IMR-90 (cell line): Measurements from ENCODE around the gene MAP3K15. TPM values are rescaled to one million over a fixed set of nuclear protein-coding genes. Genes with fewer than 3 reads are reported as not detected.

Experiments used
- ATAC-seq: fragments of 200-7000 bp; cut with Tn5 transposase; 2 replicates; pipeline ENCODE4 v1.9.1; 2020; ENCODE audit warnings: low read depth, mild to moderate bottlenecking, moderate library complexity
- BruUV-seq: library from RNA; stranded (reverse); fragments of 400-500 nt; replicated peaks from 2 replicates; lab custom pipeline; 2021; lab: Mats Ljungman, UMichigan
- CTCF ChIA-PET: fragments of 300-600 bp; formaldehyde crosslinking; extraction: SDS; loops from one replicate; lab custom pipeline; 2021; ENCODE audit warnings: antibody characterized with exemption; lab: Yijun Ruan, JAX
- POLR2A ChIA-PET: fragments of 300-600 bp; sonication (Branson Sonifier 250); formaldehyde crosslinking; loops from one replicate; lab custom pipeline; 2022; ENCODE audit warnings: antibody characterized with exemption; ENCODE audit not compliant: unreplicated experiment; lab: Charles Lee
- DNase-seq: peaks from one replicate; pipeline ENCODE4 v3.0.0; 2013
- H2AFZ ChIP-seq: replicated peaks from 2 replicates; pipeline ENCODE3; 2013; ENCODE audit warnings: low read length, mild to moderate bottlenecking; ENCODE audit not compliant: poor library complexity
- H2AK5ac ChIP-seq: 2 replicates; pipeline ENCODE4 v1.6.1; 2013; ENCODE audit warnings: low read depth, low read length, inconsistent platforms
- H2AK9ac ChIP-seq: replicated peaks from 2 replicates; pipeline ENCODE3; 2013; ENCODE audit warnings: mild to moderate bottlenecking, low read depth, low read length, moderate library complexity; ENCODE audit not compliant: poor library complexity
- H2BK120ac ChIP-seq: 2 replicates; pipeline ENCODE4 v1.6.1; 2013; ENCODE audit warnings: low read depth, low read length, inconsistent platforms
- H2BK15ac ChIP-seq: 3 replicates; pipeline ENCODE4 v1.6.1; 2013; ENCODE audit warnings: low read depth, low read length, inconsistent platforms
- H2BK20ac ChIP-seq: 2 replicates; pipeline ENCODE4 v1.6.1; 2013; ENCODE audit warnings: low read depth, mild to moderate bottlenecking, inconsistent platforms, low read length, moderate library complexity
- H2BK5ac ChIP-seq: 2 replicates; pipeline ENCODE4 v1.6.1; 2013; ENCODE audit warnings: mild to moderate bottlenecking, low read depth, low read length, inconsistent platforms; ENCODE audit not compliant: poor library complexity, severe bottlenecking
- H3K14ac ChIP-seq: replicated peaks from 2 replicates; pipeline ENCODE4 v1.6.1; 2013; ENCODE audit warnings: low read depth, low read length, inconsistent platforms
- H3K18ac ChIP-seq: 2 replicates; pipeline ENCODE4 v1.6.1; 2013; ENCODE audit warnings: low read depth, low read length, control low read depth
- H3K23ac ChIP-seq: 2 replicates; pipeline ENCODE4 v1.6.1; 2013; ENCODE audit warnings: low read depth, low read length, inconsistent platforms
- H3K27ac ChIP-seq: 2 replicates; pipeline ENCODE4 v1.5.1; 2013; ENCODE audit warnings: mild to moderate bottlenecking, control low read depth, low read length; ENCODE audit not compliant: insufficient read depth
- H3K27me3 ChIP-seq: 2 replicates; pipeline ENCODE4 v1.6.1; 2013; ENCODE audit warnings: low read length; ENCODE audit not compliant: control insufficient read depth, insufficient read depth
- H3K36me3 ChIP-seq: 2 replicates; pipeline ENCODE4 v1.6.1; 2013; ENCODE audit warnings: low read length, mixed read lengths; ENCODE audit not compliant: control insufficient read depth, insufficient read depth
- H3K4ac ChIP-seq: 2 replicates; pipeline ENCODE4 v1.6.1; 2013; ENCODE audit warnings: low read depth, low read length, inconsistent platforms
- H3K4me1 ChIP-seq: 2 replicates; pipeline ENCODE4 v1.6.1; 2013; ENCODE audit warnings: low read length, mixed read lengths; ENCODE audit not compliant: control insufficient read depth, insufficient read depth
- H3K4me2 ChIP-seq: 2 replicates; pipeline ENCODE4 v1.6.1; 2013; ENCODE audit warnings: low read depth, mild to moderate bottlenecking, control low read depth, low read length, moderate library complexity
- H3K4me3 ChIP-seq: 2 replicates; pipeline ENCODE4 v1.5.1; 2013; ENCODE audit warnings: low read depth, mild to moderate bottlenecking, control low read depth, low read length, moderate library complexity; ENCODE audit not compliant: insufficient read depth
- H3K56ac ChIP-seq: 2 replicates; pipeline ENCODE4 v1.6.1; 2013; ENCODE audit warnings: low read length, inconsistent platforms; ENCODE audit not compliant: insufficient read depth; ENCODE audit errors: extremely low read depth
- H3K79me1 ChIP-seq, 2 experiments: 2 replicates each; pipeline ENCODE4 v1.6.1; 2013; ENCODE audit warnings: low read length in 2 of 2, inconsistent platforms in 1 of 2, low read depth in 1 of 2
- H3K9ac ChIP-seq: 2 replicates; pipeline ENCODE4 v1.6.1; 2013; ENCODE audit warnings: low read depth, low read length, control low read depth
- H3K9me1 ChIP-seq: 2 replicates; pipeline ENCODE4 v1.6.1; 2013; ENCODE audit warnings: low read length, inconsistent platforms; ENCODE audit not compliant: insufficient read depth
- H3K9me3 ChIP-seq: 2 replicates; pipeline ENCODE4 v1.6.1; 2013; ENCODE audit warnings: low read length; ENCODE audit not compliant: control insufficient read depth, insufficient read depth
- H4K20me1 ChIP-seq: 2 replicates; pipeline ENCODE4 v1.6.1; 2013; ENCODE audit warnings: low read length, inconsistent platforms; ENCODE audit not compliant: insufficient read depth
- H4K5ac ChIP-seq: 2 replicates; pipeline ENCODE4 v1.6.1; 2013; ENCODE audit warnings: mild to moderate bottlenecking, low read depth, low read length, control low read depth
- H4K8ac ChIP-seq, 2 experiments: 2 replicates each; pipeline ENCODE4 v1.6.1; 2013; ENCODE audit warnings: low read depth in 2 of 2, low read length in 2 of 2, control low read depth in 1 of 2, inconsistent platforms in 1 of 2
- H4K91ac ChIP-seq: 2 replicates; pipeline ENCODE4 v1.6.1; 2013; ENCODE audit warnings: low read depth, low read length, inconsistent platforms; ENCODE audit not compliant: insufficient read depth
- CHD1 ChIP-seq: IDR thresholded peaks from 2 replicates; pipeline ENCODE4 v1.6.1; 2012; ENCODE audit warnings: low read depth, low read length, improper control_type of control experiment
- MAFK ChIP-seq: IDR thresholded peaks from 2 replicates; pipeline ENCODE4 v1.6.1; 2012; ENCODE audit warnings: low read depth, low read length, improper control_type of control experiment
- MXI1 ChIP-seq: IDR thresholded peaks from 2 replicates; pipeline ENCODE4 v1.6.1; 2012; ENCODE audit warnings: low read depth, mild to moderate bottlenecking, low read length, moderate library complexity, borderline replicate concordance
- RAD21 ChIP-seq: IDR thresholded peaks from 2 replicates; pipeline ENCODE4 v1.6.1; 2012; ENCODE audit warnings: low read length, improper control_type of control experiment
- whole genome bisulfite sequencing, 2 experiments: methylation state at CpG; one replicate each; pipeline versions ENCODE4 v1.1.5 to v1.1.7; 2013; ENCODE audit warnings: missing lambda C conversion rate in 2 of 2; ENCODE audit not compliant: insufficient read length in 1 of 2; ENCODE audit errors: extremely low coverage in 2 of 2; 5-methylcytosine and 5-hydroxymethylcytosine counted together
- dilution Hi-C: fragments of 300-500 bp; cut with HindIII; formaldehyde crosslinking; loops from one replicate; pipeline ENCODE4 v1.14.3; 2018; ENCODE audit warnings: low sequenced_read_pairs; ENCODE audit not compliant: unreplicated experiment
- in situ Hi-C: fragments of 300-500 bp; cut with MboI; formaldehyde crosslinking; loops from 3 replicates; pipeline ENCODE4 v1.14.3; 2019; ENCODE audit warnings: low sequenced_read_pairs, inconsistent platforms, mixed read lengths
- intact Hi-C: fragments of 100-400 bp; cut with micrococcal nuclease; formaldehyde crosslinking; loops from 2 replicates; pipeline ENCODE4 v1.10.0; 2022
- polyA plus RNA-seq, 3 experiments: library from polyadenylated mRNA; depleted of rRNA; stranded (reverse); fragments of >200 nt; gene quantifications; 2 replicates each; pipeline ENCODE4 v1.2.3, GENCODE V29; 2012; ENCODE audit warnings: low replicate concordance in 1 of 3
- total RNA-seq: library from RNA; depleted of rRNA; stranded (reverse); fragments of >200 nt; gene quantifications from 2 replicates; pipeline ENCODE4 v1.2.3, GENCODE V29; 2012
- TF ChIP-seq, protein P1 (sequence below): conservative IDR thresholded peaks from 2 replicates; pipeline ENCODE4 v1.5.1; 2012; ENCODE audit warnings: mild to moderate bottlenecking, low read depth, low read length, improper control_type of control experiment

Gene MAP3K15
- total and polyA plus RNA-seq, 2 of the 4 experiments (the other 2 are of a cell fraction), result under 0.01 to 0.10 TPM

DNA sequence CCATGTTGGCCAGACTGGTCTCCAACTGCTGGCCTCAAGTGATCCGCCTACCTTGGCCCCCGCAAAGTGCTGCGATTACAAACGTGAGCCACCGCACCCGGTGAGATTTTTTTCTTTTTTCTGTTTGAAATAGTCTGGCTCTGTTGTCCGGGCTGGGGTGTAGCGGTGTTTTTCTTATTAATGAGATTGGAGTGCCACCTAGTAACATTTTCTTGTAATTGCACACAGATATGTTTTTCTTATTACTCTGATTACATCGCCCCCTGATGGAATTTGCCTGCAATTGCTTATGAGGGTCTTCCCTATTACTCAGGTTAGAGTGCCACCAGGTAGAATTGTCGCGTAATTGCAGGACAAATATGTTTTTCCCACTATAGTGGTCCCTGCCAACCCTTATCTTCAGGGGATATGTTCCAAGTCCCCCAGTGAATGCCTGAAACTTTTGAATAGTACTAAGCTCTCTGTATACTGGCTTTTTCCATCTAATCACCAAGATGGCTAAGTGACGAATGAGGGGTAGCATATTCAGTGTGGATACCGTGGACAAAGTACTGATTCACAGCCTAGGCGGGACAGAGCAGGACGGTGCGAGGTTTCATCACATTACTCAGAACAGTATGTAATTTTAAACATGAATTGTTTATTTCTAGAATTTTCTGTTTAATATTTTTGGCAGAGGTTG, 180.2 kb downstream of the MAP3K15 start:
- H3K4me3 ChIP-seq, result no peak overlapping the region
- intact Hi-C loops, result loop anchor here (1.0 to 5.0 kb wide), 3 partner anchors 313 to 944 kb away; no protein-coding TSS in a partner anchor
- ATAC-seq (no peak), DNase-seq (peak; percentile 19)
- dilution Hi-C loops, result no loop called here
- no peak overlapping the region for H2BK15ac ChIP-seq
- H4K91ac ChIP-seq, result no peak overlapping the region
- no peak overlapping the region for H3K9ac ChIP-seq
- H3K27me3 ChIP-seq, result peaks cover 5% of the 10 kb centered on the region
- H3K14ac ChIP-seq, result no peak overlapping the region
- H3K4me2 ChIP-seq, result no peak overlapping the region
- no peak overlapping the region for H2AK5ac ChIP-seq
- no peak overlapping the region for H2BK5ac ChIP-seq
- H2BK20ac ChIP-seq, result no peak overlapping the region
- H2BK120ac ChIP-seq, result no peak overlapping the region
- ChIA-PET POLR2A (no interaction called here), CTCF (no interaction called here)
- no CpG with 5 or more reads among the region's 16 CpGs for WGBS, 2 experiments
- H3K4me1 ChIP-seq, result no peaks in the 10 kb centered on the region
- TF ChIP-seq MXI1, result no peak
- TF ChIP-seq CHD1, result no peak
- TF ChIP-seq, protein P1, sequence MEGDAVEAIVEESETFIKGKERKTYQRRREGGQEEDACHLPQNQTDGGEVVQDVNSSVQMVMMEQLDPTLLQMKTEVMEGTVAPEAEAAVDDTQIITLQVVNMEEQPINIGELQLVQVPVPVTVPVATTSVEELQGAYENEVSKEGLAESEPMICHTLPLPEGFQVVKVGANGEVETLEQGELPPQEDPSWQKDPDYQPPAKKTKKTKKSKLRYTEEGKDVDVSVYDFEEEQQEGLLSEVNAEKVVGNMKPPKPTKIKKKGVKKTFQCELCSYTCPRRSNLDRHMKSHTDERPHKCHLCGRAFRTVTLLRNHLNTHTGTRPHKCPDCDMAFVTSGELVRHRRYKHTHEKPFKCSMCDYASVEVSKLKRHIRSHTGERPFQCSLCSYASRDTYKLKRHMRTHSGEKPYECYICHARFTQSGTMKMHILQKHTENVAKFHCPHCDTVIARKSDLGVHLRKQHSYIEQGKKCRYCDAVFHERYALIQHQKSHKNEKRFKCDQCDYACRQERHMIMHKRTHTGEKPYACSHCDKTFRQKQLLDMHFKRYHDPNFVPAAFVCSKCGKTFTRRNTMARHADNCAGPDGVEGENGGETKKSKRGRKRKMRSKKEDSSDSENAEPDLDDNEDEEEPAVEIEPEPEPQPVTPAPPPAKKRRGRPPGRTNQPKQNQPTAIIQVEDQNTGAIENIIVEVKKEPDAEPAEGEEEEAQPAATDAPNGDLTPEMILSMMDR, result peak; percentile 58
- no peak for TF ChIP-seq MAFK
- TF ChIP-seq RAD21, result peak; percentile 28
- H4K20me1 ChIP-seq, result no peaks in the 10 kb centered on the region
- no peak overlapping the region for H2AFZ ChIP-seq
- H4K5ac ChIP-seq, result no peak overlapping the region
- no peak overlapping the region for H4K8ac ChIP-seq
- no peak overlapping the region for H2AK9ac ChIP-seq
- H3K9me1 ChIP-seq, result no peaks in the 10 kb centered on the region
- H3K79me1 ChIP-seq, result no peaks in the 10 kb centered on the region
- H3K56ac ChIP-seq, result no peak overlapping the region
- H3K4ac ChIP-seq, result no peak overlapping the region
- in situ Hi-C loops, result loop anchor here (5.0 kb wide), 2 partner anchors 403 to 943 kb away; no protein-coding TSS in a partner anchor
- H3K18ac ChIP-seq, result no peak overlapping the region
- no peak overlapping the region for H3K27ac ChIP-seq
- H3K9me3 ChIP-seq, result no peaks in the 10 kb centered on the region
- BruUV-seq, result no TSS peak
- no peaks in the 10 kb centered on the region for H3K36me3 ChIP-seq
- H3K23ac ChIP-seq, result no peak overlapping the region
